Stomach smooth muscle (tissue), 2 donors: ENCODE data around the gene ETV7.

Experiments used
- H3K27ac ChIP-seq: one replicate; pipeline ENCODE4 v1.7.0; 2013; ENCODE audit warnings: mild to moderate bottlenecking, low read length, inconsistent platforms
- H3K27me3 ChIP-seq, 2 donors: one replicate each; pipeline ENCODE4 v1.7.0; 2013; ENCODE audit warnings: low read length in 2 of 2; ENCODE audit not compliant: insufficient read depth in 2 of 2, control insufficient read depth in 1 of 2
- H3K36me3 ChIP-seq, 2 donors: one replicate each; pipeline ENCODE4 v1.7.0; 2013; ENCODE audit warnings: low read length in 2 of 2; ENCODE audit not compliant: control insufficient read depth in 2 of 2, insufficient read depth in 2 of 2
- H3K4me1 ChIP-seq: one replicate; pipeline ENCODE4 v1.7.0; 2013; ENCODE audit warnings: low read length; ENCODE audit not compliant: control insufficient read depth, insufficient read depth
- H3K4me3 ChIP-seq, 2 donors: one replicate each; pipeline ENCODE4 v1.7.0; 2013; ENCODE audit warnings: low read length in 2 of 2
- H3K9ac ChIP-seq, 2 donors: one replicate each; pipeline ENCODE4 v1.7.0; 2013; ENCODE audit warnings: low read length in 2 of 2, mild to moderate bottlenecking in 1 of 2
- H3K9me3 ChIP-seq, 2 donors: one replicate each; pipeline ENCODE4 v1.7.0; 2013; ENCODE audit warnings: low read length in 2 of 2; ENCODE audit not compliant: control insufficient read depth in 2 of 2
- donor health status: healthy.
- donor health status: Pancreatic carcinoma.

Gene ETV7

DNA sequence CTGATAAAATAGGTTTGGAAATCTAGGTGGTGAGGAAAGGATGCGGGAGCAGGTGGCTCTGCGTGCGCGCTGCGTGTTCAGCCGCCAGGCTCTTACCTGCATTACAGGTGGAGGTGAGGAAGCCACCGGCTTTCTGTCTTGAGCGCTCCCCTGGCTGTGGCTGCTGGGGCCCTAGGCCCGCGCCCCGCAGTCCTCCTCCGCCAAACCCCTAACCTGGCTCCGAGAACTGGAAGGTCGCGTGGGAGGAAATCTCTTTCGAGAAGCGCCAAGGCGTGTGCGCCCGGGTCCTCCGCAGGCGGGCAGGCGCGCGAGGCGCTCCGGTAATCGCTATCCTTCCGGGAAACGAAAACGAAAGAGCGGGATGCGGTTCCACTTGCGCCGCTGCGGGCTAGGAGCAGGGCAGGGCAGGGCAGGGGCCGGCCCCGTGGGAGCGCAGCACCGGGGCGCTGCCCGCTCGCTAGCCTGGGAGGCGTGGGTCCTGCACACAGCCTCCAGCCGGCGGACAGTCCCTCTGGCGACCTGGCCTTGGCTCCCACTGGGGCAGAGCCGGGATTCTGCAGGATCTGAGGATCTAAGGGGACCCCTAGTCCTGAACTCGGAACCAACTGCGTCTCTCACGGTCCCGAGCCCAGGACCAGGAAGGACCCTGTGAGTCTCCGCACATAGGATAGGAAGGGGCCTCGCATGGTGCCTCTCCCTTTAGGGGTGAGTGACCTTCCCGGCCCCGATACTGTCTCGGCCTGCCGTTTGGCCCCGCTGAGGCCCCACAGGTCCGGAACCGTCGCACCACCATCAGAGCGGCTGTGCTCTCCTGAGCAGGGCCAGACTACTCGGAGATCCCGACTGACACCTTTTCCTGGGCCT is at the start of gene ETV7:
Gene ETV7 (minus strand): TSS at position 230 of the 864 bp plus-strand sequence. CDS start 128 bp downstream, at position 102.
- Histone ChIP-seq H3K27ac (peak within 1 kb of the TSS; percentile 46), H3K9ac (peak within 1 kb of the TSS; percentile 64 to 84), H3K36me3 (no peaks in the 10 kb centered on the region), H3K27me3 (no peaks in the 10 kb centered on the region), H3K9me3 (no peaks in the 10 kb centered on the region), H3K4me1 (peaks cover 21% of the 10 kb centered on the region), H3K4me3 (peak within 1 kb of the TSS; percentile 90)

DNA sequence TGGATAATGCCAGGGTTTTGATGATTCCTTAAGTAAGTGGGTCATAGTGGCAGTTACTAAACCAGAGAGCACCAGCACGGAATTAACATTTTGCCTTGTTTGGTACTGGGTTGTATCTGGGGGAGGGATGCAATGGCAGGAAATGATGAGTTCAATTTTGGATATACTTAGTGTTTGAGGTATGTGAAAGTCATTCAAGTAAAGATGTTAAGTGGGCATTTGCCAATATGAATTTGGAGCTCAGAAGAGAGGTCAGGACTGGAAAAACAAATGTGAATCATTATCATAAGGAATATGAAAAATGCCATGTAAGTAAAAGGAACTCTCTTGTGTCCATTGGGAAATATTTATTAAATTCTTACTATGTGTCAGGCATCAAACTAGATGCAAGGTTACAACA is 49.0 kb upstream of the ETV7 start:
- Histone ChIP-seq H3K36me3 (no peaks in the 10 kb centered on the region), H3K27ac (no peak overlapping the region), H3K9ac (no peak overlapping the region), H3K9me3 (no peaks in the 10 kb centered on the region), H3K4me3 (no peak overlapping the region), H3K27me3 (no peaks in the 10 kb centered on the region), H3K4me1 (no peaks in the 10 kb centered on the region)

DNA sequence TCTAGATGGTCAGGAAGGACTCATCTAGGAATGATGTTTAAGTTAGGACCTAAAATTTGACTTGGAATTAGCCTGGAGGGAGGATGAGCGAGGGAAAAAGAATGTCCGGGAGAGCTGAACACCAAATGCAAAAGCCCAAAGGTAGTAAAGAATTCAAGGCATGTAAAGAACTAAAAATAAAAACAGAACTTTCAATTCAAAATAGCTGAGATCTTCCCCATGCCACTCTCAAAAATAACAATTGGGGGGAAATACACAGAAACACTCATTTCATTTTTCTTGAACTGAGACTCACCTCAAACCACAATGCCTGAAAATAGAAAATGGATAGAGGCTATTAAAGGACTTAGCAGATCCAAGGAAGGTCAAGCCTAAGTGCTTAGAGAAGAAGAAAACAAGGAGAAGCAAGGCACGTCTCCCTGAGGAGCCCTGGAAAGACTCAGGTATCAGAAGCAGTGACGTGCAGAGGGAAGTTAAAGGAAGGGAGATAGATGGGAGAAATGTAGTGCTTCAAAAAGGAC is 44.7 kb upstream of the ETV7 start:
- no peak overlapping the region for H3K4me3 ChIP-seq
- no peak overlapping the region for H3K27ac ChIP-seq
- H3K36me3 ChIP-seq, result no peaks in the 10 kb centered on the region
- no peaks in the 10 kb centered on the region for H3K27me3 ChIP-seq
- H3K4me1 ChIP-seq, result no peaks in the 10 kb centered on the region
- no peak overlapping the region for H3K9ac ChIP-seq
- H3K9me3 ChIP-seq, result no peaks in the 10 kb centered on the region

DNA sequence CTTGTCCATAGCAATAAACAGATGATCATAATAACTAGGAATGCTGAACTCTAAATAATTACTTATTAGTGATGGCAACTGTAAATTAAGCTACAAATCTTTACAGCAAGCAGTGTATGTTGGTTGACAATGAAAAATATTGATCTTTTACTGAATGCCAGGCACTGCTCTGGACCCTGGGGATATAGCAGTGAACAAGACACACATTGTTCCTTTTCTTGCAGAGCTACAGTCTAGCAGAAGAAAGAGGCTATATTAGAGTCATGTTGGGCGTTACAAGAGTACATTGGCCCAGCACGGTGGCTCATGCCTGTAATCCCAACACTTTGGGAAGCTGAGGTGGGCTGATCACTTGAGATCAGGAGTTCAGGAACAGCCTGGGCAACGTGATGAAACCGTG is 43.7 kb upstream of the ETV7 start:
- Histone ChIP-seq H3K4me3 (no peak overlapping the region), H3K9ac (no peak overlapping the region), H3K36me3 (no peaks in the 10 kb centered on the region), H3K4me1 (no peaks in the 10 kb centered on the region), H3K9me3 (no peaks in the 10 kb centered on the region), H3K27ac (no peak overlapping the region), H3K27me3 (no peaks in the 10 kb centered on the region)

DNA sequence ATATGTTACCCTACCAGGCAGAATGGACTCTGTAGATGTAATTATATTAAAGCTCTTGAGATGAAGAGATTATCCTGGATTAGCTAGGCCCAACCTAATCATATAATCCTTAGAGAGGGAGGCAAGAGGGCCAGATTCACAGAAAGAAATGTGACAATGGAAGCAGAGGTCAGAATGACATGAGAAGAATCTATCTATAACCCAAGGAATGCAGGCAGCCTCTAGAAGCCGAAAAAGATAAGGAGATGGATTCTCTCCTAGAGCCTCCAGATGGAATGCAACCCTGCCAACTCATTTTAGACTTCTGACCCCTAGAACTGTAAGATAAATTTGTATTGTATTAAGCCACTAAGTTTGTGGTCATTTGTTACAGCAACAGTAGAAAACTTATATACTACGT is 42.9 kb upstream of the ETV7 start:
- H3K4me1 ChIP-seq, result no peaks in the 10 kb centered on the region
- no peak overlapping the region for H3K27ac ChIP-seq
- no peaks in the 10 kb centered on the region for H3K36me3 ChIP-seq
- H3K9ac ChIP-seq, result no peak overlapping the region
- H3K9me3 ChIP-seq, result no peaks in the 10 kb centered on the region
- H3K27me3 ChIP-seq, result no peaks in the 10 kb centered on the region
- no peak overlapping the region for H3K4me3 ChIP-seq

DNA sequence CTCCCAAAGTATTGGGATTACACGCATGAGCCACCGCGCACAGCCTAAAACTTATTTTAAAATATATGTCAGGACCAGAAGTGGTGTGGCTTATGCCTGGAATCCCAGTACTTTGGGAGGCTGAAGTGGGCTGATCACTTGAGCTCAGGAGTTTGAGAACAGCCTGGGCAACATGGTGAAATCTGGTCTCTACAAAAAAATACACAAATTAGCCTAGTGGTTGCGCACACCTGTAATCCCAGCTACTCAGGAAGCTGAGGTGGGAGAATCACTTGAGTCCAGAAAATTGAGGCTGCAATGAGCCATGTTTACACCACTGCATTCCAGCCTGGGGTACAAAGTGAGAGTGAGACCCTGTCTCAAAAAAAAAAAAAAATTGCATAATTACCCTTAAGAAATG is 41.4 kb upstream of the ETV7 start:
- Histone ChIP-seq H3K4me1 (no peaks in the 10 kb centered on the region), H3K27me3 (no peaks in the 10 kb centered on the region)

DNA sequence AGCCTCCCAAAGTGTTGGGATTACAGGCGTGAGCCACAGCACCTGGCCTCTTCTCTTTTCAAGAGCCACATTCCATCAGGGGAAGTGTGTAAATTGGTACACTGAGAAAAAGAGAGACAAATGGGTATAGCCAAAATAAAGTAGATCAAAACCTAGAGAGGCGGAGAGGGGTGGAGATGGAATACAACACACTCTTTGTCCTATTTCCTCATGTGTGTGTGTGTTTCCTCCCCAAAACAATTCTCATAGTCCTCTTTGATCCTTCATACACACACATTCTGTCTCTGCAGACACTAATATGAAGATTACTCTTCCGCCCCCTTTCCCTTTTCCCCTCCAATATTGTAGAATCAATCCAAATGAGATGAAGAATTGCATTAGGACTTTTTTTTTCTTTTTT is 39.2 kb upstream of the ETV7 start:
- Histone ChIP-seq H3K9me3 (no peaks in the 10 kb centered on the region), H3K4me1 (peaks cover 12% of the 10 kb centered on the region), H3K4me3 (no peak overlapping the region), H3K27ac (no peak overlapping the region), H3K9ac (no peak overlapping the region), H3K36me3 (no peaks in the 10 kb centered on the region), H3K27me3 (no peaks in the 10 kb centered on the region)

More for the DNA sequence above, 41.4 kb upstream of the ETV7 start:
- Histone ChIP-seq H3K9ac (no peak overlapping the region), H3K9me3 (no peaks in the 10 kb centered on the region), H3K4me3 (no peak overlapping the region), H3K36me3 (no peaks in the 10 kb centered on the region), H3K27ac (no peak overlapping the region)

DNA sequence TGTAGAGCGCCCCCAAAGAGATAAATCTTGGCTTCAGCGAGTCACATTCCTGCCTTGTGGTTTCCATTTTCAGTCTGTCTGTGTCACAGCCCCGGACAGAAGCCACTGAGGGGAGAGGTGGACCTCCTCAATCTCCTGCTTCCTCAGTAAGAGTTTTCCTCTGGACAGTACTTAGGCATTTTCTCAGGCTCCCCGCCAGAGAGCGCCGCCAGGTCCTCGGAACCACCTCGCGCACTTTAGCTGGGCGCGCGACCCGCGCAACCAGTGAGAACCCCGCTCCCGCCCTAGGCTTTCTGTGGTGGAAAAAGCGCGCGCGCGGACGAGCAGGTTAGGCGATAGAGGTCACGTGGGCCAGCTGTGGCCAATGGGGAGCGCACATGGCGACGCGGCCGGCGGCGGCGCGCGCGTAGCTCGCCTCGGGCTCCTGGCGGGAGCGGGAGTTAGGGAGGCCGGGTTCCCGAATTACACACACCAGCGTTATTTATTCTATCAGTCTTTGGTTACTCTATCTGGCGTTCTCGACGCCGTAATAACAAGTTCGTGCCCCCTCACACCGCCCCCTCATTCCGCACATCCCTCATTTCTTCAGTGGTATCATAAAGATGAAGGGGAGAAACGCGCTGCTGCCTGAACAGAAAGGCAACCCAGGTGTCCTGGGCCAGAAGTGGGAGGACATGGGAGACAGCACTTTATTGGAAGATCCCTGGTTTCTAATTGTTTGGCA is 35.8 kb upstream of the ETV7 start:
- H3K4me1 ChIP-seq, result peaks cover 12% of the 10 kb centered on the region
- no peaks in the 10 kb centered on the region for H3K36me3 ChIP-seq
- peak overlapping the region; percentile 93 for H3K27ac ChIP-seq
- H3K9me3 ChIP-seq, result no peaks in the 10 kb centered on the region
- H3K4me3 ChIP-seq, result peak overlapping the region; percentile 88
- no peaks in the 10 kb centered on the region for H3K27me3 ChIP-seq
- peak overlapping the region; percentile 93 to 94 for H3K9ac ChIP-seq

DNA sequence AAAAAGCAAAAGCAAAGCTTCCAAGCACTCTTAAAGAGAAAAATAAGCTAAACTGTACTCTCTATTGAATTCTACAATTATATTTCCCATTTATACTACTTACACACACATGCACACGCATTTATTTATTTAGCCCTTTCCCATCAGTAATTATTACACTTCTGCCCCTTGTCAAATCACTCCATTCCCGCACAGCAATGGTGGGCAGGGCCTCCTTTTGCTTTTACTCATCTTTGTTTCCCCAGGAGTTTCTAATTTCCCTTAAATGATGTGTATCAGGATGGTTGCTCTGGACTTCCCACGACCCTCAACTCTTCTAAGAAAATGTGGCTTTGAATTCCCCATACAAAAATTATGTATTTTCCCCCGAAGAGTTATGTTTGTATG is 35.2 kb upstream of the ETV7 start:
- Histone ChIP-seq H3K4me3 (peak overlapping the region; percentile 88), H3K4me1 (peaks cover 12% of the 10 kb centered on the region), H3K9me3 (no peaks in the 10 kb centered on the region), H3K27ac (peak overlapping the region; percentile 93), H3K27me3 (no peaks in the 10 kb centered on the region), H3K36me3 (no peaks in the 10 kb centered on the region), H3K9ac (peak overlapping the region; percentile 80 to 94)

DNA sequence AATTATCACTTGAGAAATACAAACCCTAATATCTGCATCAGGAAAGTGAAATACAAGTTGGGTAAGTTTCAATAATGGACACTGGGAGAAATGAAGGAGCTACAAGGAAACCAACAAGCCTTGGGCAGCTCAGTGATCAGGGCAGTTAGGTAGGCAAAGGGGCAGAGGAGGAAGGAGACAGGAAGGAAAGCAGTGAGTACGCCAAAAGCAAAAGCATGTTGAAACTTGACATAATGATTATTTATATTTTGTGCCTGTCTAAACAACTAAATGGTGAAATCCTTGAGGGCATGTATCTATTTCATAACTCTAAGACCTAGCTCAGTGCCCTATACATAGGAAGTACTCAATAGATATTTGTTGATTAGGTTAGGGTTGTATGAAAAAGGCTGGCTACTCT is 31.8 kb upstream of the ETV7 start:
- Histone ChIP-seq H3K4me3 (no peak overlapping the region), H3K36me3 (no peaks in the 10 kb centered on the region), H3K9me3 (no peaks in the 10 kb centered on the region), H3K27me3 (no peaks in the 10 kb centered on the region), H3K9ac (no peak overlapping the region), H3K4me1 (peaks cover 12% of the 10 kb centered on the region), H3K27ac (no peak overlapping the region)
